ENCODE measurements around the gene EPB41L4B. TPM values are rescaled to one million over a fixed set of nuclear protein-coding genes. Genes with fewer than 3 reads are reported as not detected.

EPB41L4B gene
- total and polyA plus RNA-seq, 2 experiments from 2014 or later: 11.0 to 32.2 TPM

DNA sequence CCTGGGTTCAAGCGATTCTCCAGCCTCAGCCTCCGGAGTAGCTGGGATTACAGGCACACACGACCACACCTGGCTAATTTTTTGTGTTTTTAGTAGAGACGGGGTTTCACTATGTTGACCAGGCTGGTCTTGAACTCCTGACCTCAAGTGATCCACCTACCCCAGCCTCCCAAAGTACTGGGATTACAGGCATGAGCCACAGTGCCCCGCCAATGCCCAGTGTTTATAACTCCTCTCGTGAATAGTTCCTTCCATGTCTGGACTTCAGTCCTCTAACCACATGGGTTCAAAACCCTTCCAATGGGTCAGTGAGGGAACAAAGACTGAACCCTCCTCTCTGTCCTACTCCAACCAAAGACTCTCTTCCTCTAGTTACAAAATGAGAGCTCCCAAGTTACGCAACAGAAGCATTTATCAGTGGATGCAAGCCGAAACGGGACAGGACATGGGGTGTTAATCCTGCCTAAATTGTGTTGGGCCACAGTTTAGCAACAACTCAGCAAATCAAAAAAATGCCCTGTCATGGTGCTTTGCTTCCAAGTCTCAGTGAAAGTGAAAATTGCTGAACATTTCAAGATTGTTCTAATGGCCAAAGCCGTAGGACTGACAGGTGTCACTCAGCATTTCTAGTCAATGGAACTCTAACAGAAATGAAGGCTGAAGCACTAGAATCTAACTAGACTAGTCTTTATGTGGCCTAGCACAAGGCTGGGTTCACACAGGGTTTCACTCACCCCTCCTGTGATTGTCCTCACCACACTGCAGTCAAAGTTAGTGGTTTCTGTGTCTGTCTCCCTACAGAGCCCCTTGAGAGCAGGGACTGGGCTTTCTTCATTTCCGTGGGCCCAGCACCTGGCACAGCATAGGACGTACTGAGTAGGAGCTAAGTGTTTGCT lies 197.9 kb downstream of the EPB41L4B start:
- no peaks in the 10 kb centered on the region for H3K9me3 Mint-ChIP-seq
- H3K36me3 ChIP-seq (ENCODE audit: insufficient read depth): no peaks in the 10 kb centered on the region
- TF ChIP-seq STAT1 (IDR thresholded peaks at IDR 0.05; ENCODE audit: unreplicated experiment): no peak
- TF ChIP-seq, protein P1, sequence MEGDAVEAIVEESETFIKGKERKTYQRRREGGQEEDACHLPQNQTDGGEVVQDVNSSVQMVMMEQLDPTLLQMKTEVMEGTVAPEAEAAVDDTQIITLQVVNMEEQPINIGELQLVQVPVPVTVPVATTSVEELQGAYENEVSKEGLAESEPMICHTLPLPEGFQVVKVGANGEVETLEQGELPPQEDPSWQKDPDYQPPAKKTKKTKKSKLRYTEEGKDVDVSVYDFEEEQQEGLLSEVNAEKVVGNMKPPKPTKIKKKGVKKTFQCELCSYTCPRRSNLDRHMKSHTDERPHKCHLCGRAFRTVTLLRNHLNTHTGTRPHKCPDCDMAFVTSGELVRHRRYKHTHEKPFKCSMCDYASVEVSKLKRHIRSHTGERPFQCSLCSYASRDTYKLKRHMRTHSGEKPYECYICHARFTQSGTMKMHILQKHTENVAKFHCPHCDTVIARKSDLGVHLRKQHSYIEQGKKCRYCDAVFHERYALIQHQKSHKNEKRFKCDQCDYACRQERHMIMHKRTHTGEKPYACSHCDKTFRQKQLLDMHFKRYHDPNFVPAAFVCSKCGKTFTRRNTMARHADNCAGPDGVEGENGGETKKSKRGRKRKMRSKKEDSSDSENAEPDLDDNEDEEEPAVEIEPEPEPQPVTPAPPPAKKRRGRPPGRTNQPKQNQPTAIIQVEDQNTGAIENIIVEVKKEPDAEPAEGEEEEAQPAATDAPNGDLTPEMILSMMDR (conservative IDR thresholded peaks at IDR 0.05; ENCODE audit: low read depth in 2 of 2): no peak
- no peak for TF ChIP-seq ZNF114 (CRISPR knock-in tag; IDR thresholded peaks at IDR 0.05)
- TF ChIP-seq, protein P2, sequence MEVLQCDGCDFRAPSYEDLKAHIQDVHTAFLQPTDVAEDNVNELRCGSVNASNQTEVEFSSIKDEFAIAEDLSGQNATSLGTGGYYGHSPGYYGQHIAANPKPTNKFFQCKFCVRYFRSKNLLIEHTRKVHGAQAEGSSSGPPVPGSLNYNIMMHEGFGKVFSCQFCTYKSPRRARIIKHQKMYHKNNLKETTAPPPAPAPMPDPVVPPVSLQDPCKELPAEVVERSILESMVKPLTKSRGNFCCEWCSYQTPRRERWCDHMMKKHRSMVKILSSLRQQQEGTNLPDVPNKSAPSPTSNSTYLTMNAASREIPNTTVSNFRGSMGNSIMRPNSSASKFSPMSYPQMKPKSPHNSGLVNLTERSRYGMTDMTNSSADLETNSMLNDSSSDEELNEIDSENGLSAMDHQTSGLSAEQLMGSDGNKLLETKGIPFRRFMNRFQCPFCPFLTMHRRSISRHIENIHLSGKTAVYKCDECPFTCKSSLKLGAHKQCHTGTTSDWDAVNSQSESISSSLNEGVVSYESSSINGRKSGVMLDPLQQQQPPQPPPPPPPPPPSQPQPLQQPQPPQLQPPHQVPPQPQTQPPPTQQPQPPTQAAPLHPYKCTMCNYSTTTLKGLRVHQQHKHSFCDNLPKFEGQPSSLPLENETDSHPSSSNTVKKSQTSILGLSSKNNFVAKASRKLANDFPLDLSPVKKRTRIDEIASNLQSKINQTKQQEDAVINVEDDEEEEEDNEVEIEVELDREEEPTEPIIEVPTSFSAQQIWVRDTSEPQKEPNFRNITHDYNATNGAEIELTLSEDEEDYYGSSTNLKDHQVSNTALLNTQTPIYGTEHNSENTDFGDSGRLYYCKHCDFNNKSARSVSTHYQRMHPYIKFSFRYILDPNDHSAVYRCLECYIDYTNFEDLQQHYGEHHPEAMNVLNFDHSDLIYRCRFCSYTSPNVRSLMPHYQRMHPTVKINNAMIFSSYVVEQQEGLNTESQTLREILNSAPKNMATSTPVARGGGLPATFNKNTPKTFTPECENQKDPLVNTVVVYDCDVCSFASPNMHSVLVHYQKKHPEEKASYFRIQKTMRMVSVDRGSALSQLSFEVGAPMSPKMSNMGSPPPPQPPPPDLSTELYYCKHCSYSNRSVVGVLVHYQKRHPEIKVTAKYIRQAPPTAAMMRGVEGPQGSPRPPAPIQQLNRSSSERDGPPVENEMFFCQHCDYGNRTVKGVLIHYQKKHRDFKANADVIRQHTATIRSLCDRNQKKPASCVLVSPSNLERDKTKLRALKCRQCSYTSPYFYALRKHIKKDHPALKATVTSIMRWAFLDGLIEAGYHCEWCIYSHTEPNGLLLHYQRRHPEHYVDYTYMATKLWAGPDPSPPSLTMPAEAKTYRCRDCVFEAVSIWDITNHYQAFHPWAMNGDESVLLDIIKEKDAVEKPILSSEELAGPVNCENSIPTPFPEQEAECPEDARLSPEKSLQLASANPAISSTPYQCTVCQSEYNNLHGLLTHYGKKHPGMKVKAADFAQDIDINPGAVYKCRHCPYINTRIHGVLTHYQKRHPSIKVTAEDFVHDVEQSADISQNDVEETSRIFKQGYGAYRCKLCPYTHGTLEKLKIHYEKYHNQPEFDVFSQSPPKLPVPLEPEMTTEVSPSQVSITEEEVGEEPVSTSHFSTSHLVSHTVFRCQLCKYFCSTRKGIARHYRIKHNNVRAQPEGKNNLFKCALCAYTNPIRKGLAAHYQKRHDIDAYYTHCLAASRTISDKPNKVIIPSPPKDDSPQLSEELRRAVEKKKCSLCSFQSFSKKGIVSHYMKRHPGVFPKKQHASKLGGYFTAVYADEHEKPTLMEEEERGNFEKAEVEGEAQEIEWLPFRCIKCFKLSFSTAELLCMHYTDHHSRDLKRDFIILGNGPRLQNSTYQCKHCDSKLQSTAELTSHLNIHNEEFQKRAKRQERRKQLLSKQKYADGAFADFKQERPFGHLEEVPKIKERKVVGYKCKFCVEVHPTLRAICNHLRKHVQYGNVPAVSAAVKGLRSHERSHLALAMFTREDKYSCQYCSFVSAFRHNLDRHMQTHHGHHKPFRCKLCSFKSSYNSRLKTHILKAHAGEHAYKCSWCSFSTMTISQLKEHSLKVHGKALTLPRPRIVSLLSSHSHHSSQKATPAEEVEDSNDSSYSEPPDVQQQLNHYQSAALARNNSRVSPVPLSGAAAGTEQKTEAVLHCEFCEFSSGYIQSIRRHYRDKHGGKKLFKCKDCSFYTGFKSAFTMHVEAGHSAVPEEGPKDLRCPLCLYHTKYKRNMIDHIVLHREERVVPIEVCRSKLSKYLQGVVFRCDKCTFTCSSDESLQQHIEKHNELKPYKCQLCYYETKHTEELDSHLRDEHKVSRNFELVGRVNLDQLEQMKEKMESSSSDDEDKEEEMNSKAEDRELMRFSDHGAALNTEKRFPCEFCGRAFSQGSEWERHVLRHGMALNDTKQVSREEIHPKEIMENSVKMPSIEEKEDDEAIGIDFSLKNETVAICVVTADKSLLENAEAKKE (CRISPR knock-in tag; IDR thresholded peaks at IDR 0.05): no peak
- no peak for TF ChIP-seq JUNB (IDR thresholded peaks at IDR 0.05; ENCODE audit: unreplicated experiment)
- TF ChIP-seq, protein P3, sequence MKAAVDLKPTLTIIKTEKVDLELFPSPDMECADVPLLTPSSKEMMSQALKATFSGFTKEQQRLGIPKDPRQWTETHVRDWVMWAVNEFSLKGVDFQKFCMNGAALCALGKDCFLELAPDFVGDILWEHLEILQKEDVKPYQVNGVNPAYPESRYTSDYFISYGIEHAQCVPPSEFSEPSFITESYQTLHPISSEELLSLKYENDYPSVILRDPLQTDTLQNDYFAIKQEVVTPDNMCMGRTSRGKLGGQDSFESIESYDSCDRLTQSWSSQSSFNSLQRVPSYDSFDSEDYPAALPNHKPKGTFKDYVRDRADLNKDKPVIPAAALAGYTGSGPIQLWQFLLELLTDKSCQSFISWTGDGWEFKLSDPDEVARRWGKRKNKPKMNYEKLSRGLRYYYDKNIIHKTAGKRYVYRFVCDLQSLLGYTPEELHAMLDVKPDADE (IDR thresholded peaks at IDR 0.05): no peak
- no peak for TF ChIP-seq POLR2AphosphoS5 (IDR thresholded peaks at IDR 0.05; ENCODE audit: low read depth)
- TF ChIP-seq EZH2 (IDR thresholded peaks at IDR 0.05; ENCODE audit: low read depth, unreplicated experiment): no peak
- TF ChIP-seq, protein P4, sequence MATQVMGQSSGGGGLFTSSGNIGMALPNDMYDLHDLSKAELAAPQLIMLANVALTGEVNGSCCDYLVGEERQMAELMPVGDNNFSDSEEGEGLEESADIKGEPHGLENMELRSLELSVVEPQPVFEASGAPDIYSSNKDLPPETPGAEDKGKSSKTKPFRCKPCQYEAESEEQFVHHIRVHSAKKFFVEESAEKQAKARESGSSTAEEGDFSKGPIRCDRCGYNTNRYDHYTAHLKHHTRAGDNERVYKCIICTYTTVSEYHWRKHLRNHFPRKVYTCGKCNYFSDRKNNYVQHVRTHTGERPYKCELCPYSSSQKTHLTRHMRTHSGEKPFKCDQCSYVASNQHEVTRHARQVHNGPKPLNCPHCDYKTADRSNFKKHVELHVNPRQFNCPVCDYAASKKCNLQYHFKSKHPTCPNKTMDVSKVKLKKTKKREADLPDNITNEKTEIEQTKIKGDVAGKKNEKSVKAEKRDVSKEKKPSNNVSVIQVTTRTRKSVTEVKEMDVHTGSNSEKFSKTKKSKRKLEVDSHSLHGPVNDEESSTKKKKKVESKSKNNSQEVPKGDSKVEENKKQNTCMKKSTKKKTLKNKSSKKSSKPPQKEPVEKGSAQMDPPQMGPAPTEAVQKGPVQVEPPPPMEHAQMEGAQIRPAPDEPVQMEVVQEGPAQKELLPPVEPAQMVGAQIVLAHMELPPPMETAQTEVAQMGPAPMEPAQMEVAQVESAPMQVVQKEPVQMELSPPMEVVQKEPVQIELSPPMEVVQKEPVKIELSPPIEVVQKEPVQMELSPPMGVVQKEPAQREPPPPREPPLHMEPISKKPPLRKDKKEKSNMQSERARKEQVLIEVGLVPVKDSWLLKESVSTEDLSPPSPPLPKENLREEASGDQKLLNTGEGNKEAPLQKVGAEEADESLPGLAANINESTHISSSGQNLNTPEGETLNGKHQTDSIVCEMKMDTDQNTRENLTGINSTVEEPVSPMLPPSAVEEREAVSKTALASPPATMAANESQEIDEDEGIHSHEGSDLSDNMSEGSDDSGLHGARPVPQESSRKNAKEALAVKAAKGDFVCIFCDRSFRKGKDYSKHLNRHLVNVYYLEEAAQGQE (IDR thresholded peaks at IDR 0.05; ENCODE audit: unreplicated experiment): no peak
- TF ChIP-seq ZNF331 (CRISPR knock-in tag; IDR thresholded peaks at IDR 0.05; ENCODE audit: low read depth): no peak
- no peak for TF ChIP-seq NANOG (IDR thresholded peaks at IDR 0.05; ENCODE audit: borderline replicate concordance)
- TF ChIP-seq EZH2phosphoT487 (IDR thresholded peaks at IDR 0.05; ENCODE audit: unreplicated experiment): no peak
- no peak for TF ChIP-seq CREB1 (CRISPR knock-in tag; IDR thresholded peaks at IDR 0.05; ENCODE audit: low read depth)
- ATAC-seq (no peak), DNase-seq (ENCODE audit: low spot score) (no peak)
- H3F3A ChIP-seq (replicated peaks; ENCODE audit: low read depth): no peaks in the 10 kb centered on the region
- H3K27ac Mint-ChIP-seq: peak overlapping the region; percentile 66; the same call in 1 of the 2 replicates
- H3K4me3 ChIP-seq: no peak overlapping the region
- H3K27me3 ChIP-seq (ENCODE audit: insufficient read depth): no peaks in the 10 kb centered on the region
- H3K36me3 Mint-ChIP-seq (ENCODE audit: low read depth): peaks cover 3% of the 10 kb centered on the region; the same call in 2 of the 3 replicates
- no peak overlapping the region for H3K27ac ChIP-seq (ENCODE audit: low read depth)
- no peaks in the 10 kb centered on the region for H3K9me2 ChIP-seq (ENCODE audit: insufficient read depth)
- H3K4me2 ChIP-seq: no peak overlapping the region
- H3K79me2 ChIP-seq (replicated peaks; ENCODE audit: insufficient read depth): peaks cover 13% of the 10 kb centered on the region
- peaks cover 20% of the 10 kb centered on the region for H3K4me1 ChIP-seq (ENCODE audit: insufficient read depth)
- H3K4me1 Mint-ChIP-seq: peaks cover 24% of the 10 kb centered on the region
- H4K20me1 ChIP-seq (replicated peaks; ENCODE audit: insufficient read depth): peaks cover 9% of the 10 kb centered on the region
- H3K4me3 Mint-ChIP-seq: no peak overlapping the region
- peaks cover 6% of the 10 kb centered on the region for H3K27me3 Mint-ChIP-seq (ENCODE audit: insufficient read depth, low read depth, poor library complexity)
- peak overlapping the region; percentile 85; the same call in 1 of the 2 replicates for H2AFZ ChIP-seq
